ENCODE results near the gene SDK2.

DNA sequence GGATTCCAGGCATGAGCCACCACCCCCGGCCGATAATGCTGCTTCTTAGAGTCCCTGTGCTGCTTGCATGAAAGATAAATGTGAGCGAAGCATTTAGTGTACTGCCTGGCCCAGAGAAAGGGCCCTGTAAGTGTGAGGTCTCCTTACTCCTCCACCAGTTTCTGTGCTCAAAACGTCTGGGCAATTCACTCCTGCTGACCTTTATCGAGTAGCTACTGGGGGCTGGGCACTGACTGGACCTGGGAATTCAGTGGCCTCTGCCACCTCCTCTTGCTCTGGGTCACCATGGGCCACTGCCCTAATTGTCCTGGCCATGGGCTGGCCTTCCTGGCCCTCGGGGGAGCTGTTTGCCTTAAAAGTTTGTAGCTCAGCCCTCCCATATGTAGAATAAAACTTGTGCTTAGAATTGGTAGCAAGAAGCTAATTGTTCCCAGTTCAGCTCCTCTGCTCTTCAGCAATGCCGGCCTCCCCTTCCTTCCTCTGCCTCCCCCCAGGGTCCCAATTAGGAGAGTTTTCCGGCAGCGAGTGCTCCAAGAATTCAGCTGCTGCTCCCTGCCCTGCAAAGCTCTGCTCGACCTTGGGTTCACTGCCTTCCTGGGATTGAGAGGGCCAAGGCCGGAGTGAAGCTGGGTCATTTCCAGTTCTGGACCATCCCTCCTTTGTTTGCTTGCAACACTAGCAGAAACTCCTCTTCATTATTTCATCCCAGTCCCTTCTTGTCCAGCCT, 233.5 kb downstream of the SDK2 start:
- TF ChIP-seq, protein P1, sequence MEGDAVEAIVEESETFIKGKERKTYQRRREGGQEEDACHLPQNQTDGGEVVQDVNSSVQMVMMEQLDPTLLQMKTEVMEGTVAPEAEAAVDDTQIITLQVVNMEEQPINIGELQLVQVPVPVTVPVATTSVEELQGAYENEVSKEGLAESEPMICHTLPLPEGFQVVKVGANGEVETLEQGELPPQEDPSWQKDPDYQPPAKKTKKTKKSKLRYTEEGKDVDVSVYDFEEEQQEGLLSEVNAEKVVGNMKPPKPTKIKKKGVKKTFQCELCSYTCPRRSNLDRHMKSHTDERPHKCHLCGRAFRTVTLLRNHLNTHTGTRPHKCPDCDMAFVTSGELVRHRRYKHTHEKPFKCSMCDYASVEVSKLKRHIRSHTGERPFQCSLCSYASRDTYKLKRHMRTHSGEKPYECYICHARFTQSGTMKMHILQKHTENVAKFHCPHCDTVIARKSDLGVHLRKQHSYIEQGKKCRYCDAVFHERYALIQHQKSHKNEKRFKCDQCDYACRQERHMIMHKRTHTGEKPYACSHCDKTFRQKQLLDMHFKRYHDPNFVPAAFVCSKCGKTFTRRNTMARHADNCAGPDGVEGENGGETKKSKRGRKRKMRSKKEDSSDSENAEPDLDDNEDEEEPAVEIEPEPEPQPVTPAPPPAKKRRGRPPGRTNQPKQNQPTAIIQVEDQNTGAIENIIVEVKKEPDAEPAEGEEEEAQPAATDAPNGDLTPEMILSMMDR (IDR thresholded peaks at IDR 0.05) = no peak
- no peak for TF ChIP-seq POLR2A (IDR thresholded peaks at IDR 0.05)

All from ovary (tissue), 3 donors.